Measurements from ENCODE around the gene SGMS1. TPM values are rescaled to one million over a fixed set of nuclear protein-coding genes. Genes with fewer than 3 reads are reported as not detected.

Gene SGMS1
- total and polyA plus RNA-seq, 2 donors (not counting 3 experiments of a cell fraction or from before 2014, with no cell fraction given) = 9.7 to 23.7 TPM

DNA sequence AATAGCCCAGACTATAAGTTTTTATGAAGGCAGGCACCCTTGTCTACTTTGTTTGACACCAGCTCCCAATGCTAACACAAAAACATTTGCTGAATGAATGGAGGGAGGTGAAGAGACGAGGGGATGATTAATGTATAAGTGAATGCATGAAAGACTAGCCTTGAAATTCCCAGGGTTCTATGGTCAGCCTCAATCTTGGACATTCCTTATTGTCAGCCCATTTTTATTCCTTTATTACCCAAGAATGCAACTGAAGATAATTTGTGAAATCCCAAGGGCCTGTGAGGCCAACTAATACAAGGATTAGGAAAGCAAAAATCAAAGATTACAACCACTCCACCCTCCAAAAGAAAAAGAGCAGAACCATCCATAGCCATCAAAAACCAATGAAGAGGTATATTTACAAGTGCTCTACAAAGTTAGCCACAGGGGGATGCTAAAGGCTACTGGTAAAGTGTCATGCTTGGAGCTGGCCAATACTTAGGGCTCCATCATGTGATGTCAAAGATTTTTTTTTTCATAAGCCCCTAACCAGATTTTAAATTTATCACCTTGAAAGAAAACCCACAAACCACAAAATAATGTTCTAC lies 332.4 kb downstream of the SGMS1 start:
- no peaks in the 10 kb centered on the region for H3K9me1 ChIP-seq (replicated peaks; ENCODE audit: control insufficient read depth, extremely low read depth, insufficient read depth, low read length)
- H3K36me3 ChIP-seq (ENCODE audit: control insufficient read depth in 2 of 2, extremely low read depth in 1 of 2, insufficient read depth in 2 of 2, low read length in 2 of 2) = no peaks in the 10 kb centered on the region
- H3K9ac ChIP-seq (replicated peaks; ENCODE audit: extremely low read depth, insufficient read depth, low read length) = no peak overlapping the region
- no peak overlapping the region for H3K4me2 ChIP-seq (ENCODE audit: insufficient read depth, low read length)
- CTCF ChIA-PET = interaction anchor here (0.6 to 0.8 kb wide), 2 partner anchors 126 to 129 kb away, joined by 3 to 5 read pairs; no protein-coding TSS in a partner anchor
- H3K79me2 ChIP-seq (ENCODE audit: control insufficient read depth, insufficient read depth, low read length) = no peaks in the 10 kb centered on the region
- intact Hi-C loops (cut with micrococcal nuclease) = loop anchor here (1.0 kb wide), 2 partner anchors 130 to 333 kb away; no protein-coding TSS in a partner anchor
- no peak overlapping the region for H3K27ac ChIP-seq (ENCODE audit: insufficient read depth, low read depth, low read length)
- FAIRE-seq = no peak
- no peak overlapping the region for H2AFZ ChIP-seq (ENCODE audit: low read depth, low read length)
- no peak for TF ChIP-seq JUN (IDR thresholded peaks at IDR 0.05; ENCODE audit: borderline replicate concordance, insufficient read depth, insufficient read length, low read depth)
- TF ChIP-seq, protein P1, sequence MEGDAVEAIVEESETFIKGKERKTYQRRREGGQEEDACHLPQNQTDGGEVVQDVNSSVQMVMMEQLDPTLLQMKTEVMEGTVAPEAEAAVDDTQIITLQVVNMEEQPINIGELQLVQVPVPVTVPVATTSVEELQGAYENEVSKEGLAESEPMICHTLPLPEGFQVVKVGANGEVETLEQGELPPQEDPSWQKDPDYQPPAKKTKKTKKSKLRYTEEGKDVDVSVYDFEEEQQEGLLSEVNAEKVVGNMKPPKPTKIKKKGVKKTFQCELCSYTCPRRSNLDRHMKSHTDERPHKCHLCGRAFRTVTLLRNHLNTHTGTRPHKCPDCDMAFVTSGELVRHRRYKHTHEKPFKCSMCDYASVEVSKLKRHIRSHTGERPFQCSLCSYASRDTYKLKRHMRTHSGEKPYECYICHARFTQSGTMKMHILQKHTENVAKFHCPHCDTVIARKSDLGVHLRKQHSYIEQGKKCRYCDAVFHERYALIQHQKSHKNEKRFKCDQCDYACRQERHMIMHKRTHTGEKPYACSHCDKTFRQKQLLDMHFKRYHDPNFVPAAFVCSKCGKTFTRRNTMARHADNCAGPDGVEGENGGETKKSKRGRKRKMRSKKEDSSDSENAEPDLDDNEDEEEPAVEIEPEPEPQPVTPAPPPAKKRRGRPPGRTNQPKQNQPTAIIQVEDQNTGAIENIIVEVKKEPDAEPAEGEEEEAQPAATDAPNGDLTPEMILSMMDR (IDR thresholded peaks at IDR 0.05; ENCODE audit: extremely low read depth in 1 of 2, insufficient read depth in 1 of 2, low read depth in 1 of 2, low read length in 2 of 2) = peak in 1 of 2 donors; percentile 25
- POLR2A ChIA-PET = no interaction called here
- peaks cover 5 to 10% of the 10 kb centered on the region in 2 experiments for H3K27me3 ChIP-seq (ENCODE audit: control insufficient read depth in 2 of 2, insufficient read depth in 2 of 2, low read length in 2 of 2)
- H3K9me3 ChIP-seq (replicated peaks; ENCODE audit: control insufficient read depth, insufficient read depth, low read length) = no peaks in the 10 kb centered on the region
- no TSS peak for BruUV-seq (replicated peaks)
- dilution Hi-C loops (cut with MboI; ENCODE audit: extremely low pct_ligation_motif_present, low sequenced_read_pairs) = no loop called here
- DNase-seq (ENCODE audit: low read depth, low spot score) = peak; percentile 18
- H3K4me1 ChIP-seq (ENCODE audit: control insufficient read depth, extremely low read depth, insufficient read depth, low read length) = no peaks in the 10 kb centered on the region
- no peaks in the 10 kb centered on the region for H4K20me1 ChIP-seq (replicated peaks; ENCODE audit: control insufficient read depth, extremely low read depth, insufficient read depth, low read length)
- H3K4me3 ChIP-seq (replicated peaks in 1 of 3; ENCODE audit: insufficient read depth in 1 of 3, low read depth in 1 of 3, low read length in 3 of 3) = no peak overlapping the region

GRCh38 chr10:50289196-50289595 lies 334.6 kb downstream of the SGMS1 start:
- H3K9me3 ChIP-seq (replicated peaks; ENCODE audit: control insufficient read depth, insufficient read depth, low read length) = no peaks in the 10 kb centered on the region
- H3K27me3 ChIP-seq (ENCODE audit: control insufficient read depth in 2 of 2, insufficient read depth in 2 of 2, low read length in 2 of 2) = peaks cover 13 to 14% of the 10 kb centered on the region in 2 experiments
- no peak overlapping the region for H2AFZ ChIP-seq (ENCODE audit: low read depth, low read length)
- no peaks in the 10 kb centered on the region for H3K79me2 ChIP-seq (ENCODE audit: control insufficient read depth, insufficient read depth, low read length)
- no TSS peak for BruUV-seq (replicated peaks)
- CTCF ChIA-PET = interaction anchor here (1.2 kb wide), 1 partner anchor 22 kb away, joined by 3 read pairs; no protein-coding TSS in a partner anchor
- DNase-seq (ENCODE audit: low read depth, low spot score) (no peak), FAIRE-seq (no peak)
- intact Hi-C loops (cut with micrococcal nuclease) = no loop called here
- H3K4me1 ChIP-seq (ENCODE audit: control insufficient read depth, extremely low read depth, insufficient read depth, low read length) = no peaks in the 10 kb centered on the region
- no peak overlapping the region for H3K9ac ChIP-seq (replicated peaks; ENCODE audit: extremely low read depth, insufficient read depth, low read length)
- no peaks in the 10 kb centered on the region for H4K20me1 ChIP-seq (replicated peaks; ENCODE audit: control insufficient read depth, extremely low read depth, insufficient read depth, low read length)
- H3K36me3 ChIP-seq (ENCODE audit: control insufficient read depth in 2 of 2, extremely low read depth in 1 of 2, insufficient read depth in 2 of 2, low read length in 2 of 2) = no peaks in the 10 kb centered on the region
- POLR2A ChIA-PET = no interaction called here
- no peaks in the 10 kb centered on the region for H3K9me1 ChIP-seq (replicated peaks; ENCODE audit: control insufficient read depth, extremely low read depth, insufficient read depth, low read length)
- H3K4me3 ChIP-seq (replicated peaks in 1 of 3; ENCODE audit: insufficient read depth in 1 of 3, low read depth in 1 of 3, low read length in 3 of 3) = no peak overlapping the region
- TF ChIP-seq MYC (IDR thresholded peaks at IDR 0.05; ENCODE audit: low read depth, low read length) (no peak), EZH2 (IDR thresholded peaks at IDR 0.05; ENCODE audit: borderline replicate concordance, low read depth, low read length, severe bottlenecking) (no peak), JUN (IDR thresholded peaks at IDR 0.05; ENCODE audit: borderline replicate concordance, insufficient read depth, insufficient read length, low read depth) (no peak), FOS (IDR thresholded peaks at IDR 0.05; ENCODE audit: borderline replicate concordance, insufficient read depth, low read length) (no peak), GATA2 (IDR thresholded peaks at IDR 0.05; ENCODE audit: insufficient read depth, insufficient read length, low read depth, low read length) (no peak), POLR2A (IDR thresholded peaks at IDR 0.05; ENCODE audit: low read depth, low read length) (no peak), POLR2AphosphoS5 (IDR thresholded peaks at IDR 0.05; ENCODE audit: insufficient read depth, low read depth, low read length) (no peak)
- TF ChIP-seq, protein P1 (IDR thresholded peaks at IDR 0.05; ENCODE audit: extremely low read depth in 1 of 2, insufficient read depth in 1 of 2, low read depth in 1 of 2, low read length in 2 of 2) = no peak
- TF ChIP-seq, protein P2, sequence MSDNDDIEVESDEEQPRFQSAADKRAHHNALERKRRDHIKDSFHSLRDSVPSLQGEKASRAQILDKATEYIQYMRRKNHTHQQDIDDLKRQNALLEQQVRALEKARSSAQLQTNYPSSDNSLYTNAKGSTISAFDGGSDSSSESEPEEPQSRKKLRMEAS (IDR thresholded peaks at IDR 0.05; ENCODE audit: insufficient read depth, insufficient read length) = no peak
- no peak overlapping the region for H3K27ac ChIP-seq (ENCODE audit: insufficient read depth, low read depth, low read length)
- dilution Hi-C loops (cut with MboI; ENCODE audit: extremely low pct_ligation_motif_present, low sequenced_read_pairs) = no loop called here
- no peak overlapping the region for H3K4me2 ChIP-seq (ENCODE audit: insufficient read depth, low read length)

All from endothelial cell of umbilical vein (primary cell).